Psoas muscle (tissue), 8 donors: Measurements from ENCODE around the gene DET1. TPM values are rescaled to one million over a fixed set of nuclear protein-coding genes. Genes with fewer than 3 reads are reported as not detected.

Source experiments
- ATAC-seq, 4 donors: fragments of 200-7000 bp; cut with Tn5 transposase; one replicate each; pipeline ENCODE4 v1.9.1; 2020; ENCODE audit warnings: moderate library complexity in 3 of 4, mild to moderate bottlenecking in 2 of 4
- DNase-seq, 2 donors: peaks; one replicate each; pipeline ENCODE4 v3.0.0-alpha.2; 2020
- H3K27ac ChIP-seq: fragments of 200-600 bp; one replicate; pipeline ENCODE4 v1.8.0; 2022
- H3K27me3 ChIP-seq, 3 donors: fragments of 200-600 bp in 1 of 3; one replicate each; pipeline versions ENCODE4 v1.6.1 to v1.8.0; 2013 to 2022; ENCODE audit warnings: low read length in 2 of 3, mild to moderate bottlenecking in 2 of 3, moderate library complexity in 1 of 3; ENCODE audit not compliant: insufficient read depth in 3 of 3
- H3K36me3 ChIP-seq, 2 donors: fragments of 200-600 bp in 1 of 2; one replicate each; pipeline versions ENCODE4 v1.6.1 to v1.8.0; 2013 to 2022; ENCODE audit warnings: low read depth in 1 of 2, mild to moderate bottlenecking in 1 of 2, moderate library complexity in 1 of 2; ENCODE audit not compliant: insufficient read depth in 1 of 2
- H3K4me1 ChIP-seq: fragments of 200-600 bp; one replicate; pipeline ENCODE4 v1.8.0; 2022
- H3K4me3 ChIP-seq: fragments of 200-600 bp; one replicate; pipeline ENCODE4 v1.8.0; 2022; ENCODE audit warnings: mild to moderate bottlenecking
- H3K9me3 ChIP-seq: fragments of 200-600 bp; one replicate; pipeline ENCODE4 v1.8.0; 2022
- WGBS, 3 donors: extraction: QIAGEN DNeasy Blood & Tissue Kit; methylation state at CpG; one replicate each; pipeline versions ENCODE4 v1.1.6 to v1.1.7; 2013; 5-methylcytosine and 5-hydroxymethylcytosine counted together
- intact Hi-C, 2 donors: fragments of 100-400 bp; cut with DNase I; formaldehyde crosslinking; loops; one replicate each; pipeline versions ENCODE4 v1.11.0 to v1.14.2; 2022
- polyA plus RNA-seq, 3 donors: library from polyadenylated mRNA; stranded (reverse); fragments of 200-250 nt; gene quantifications; one replicate each; pipeline ENCODE4 v1.2.3, GENCODE V29; 2013
- total RNA-seq, 4 donors: library from RNA; stranded (reverse); fragmentation: NEBNext Ultra II Directional in 2 of 4; extraction: Animal tissue kit (Norgen Biotek cat#: 25700) in 2 of 4; gene quantifications; one replicate each; pipeline versions ENCODE4 v1.2.1 to v1.2.4, GENCODE V29; 2021 to 2023
- TF ChIP-seq, protein P1 (sequence below): fragments of 200-600 bp; IDR thresholded peaks from one replicate; pipeline ENCODE4 v1.8.0; 2022; ENCODE audit warnings: antibody characterized with exemption
- donor health status: healthy with polysubstance abuse.
- donor health status: DM: no; HTN: no; CAD: no; lungs with moderate emphysema.
- donor health status: Bipolar disorder and iron deficiency.
- donor health status: healthy.
- donor health status: DM: yes; HTN: yes; CAD: no.
- donor health status: DM: no; HTN: no; CAD: no.
- donor health status: DM: no; HTN: no; CAD: no.
- donor health status: DM: yes; HTN: yes; CAD: no.

DET1 gene
- total and polyA plus RNA-seq, 7 donors: 3.9 to 13.3 (median 7.0) TPM

DNA sequence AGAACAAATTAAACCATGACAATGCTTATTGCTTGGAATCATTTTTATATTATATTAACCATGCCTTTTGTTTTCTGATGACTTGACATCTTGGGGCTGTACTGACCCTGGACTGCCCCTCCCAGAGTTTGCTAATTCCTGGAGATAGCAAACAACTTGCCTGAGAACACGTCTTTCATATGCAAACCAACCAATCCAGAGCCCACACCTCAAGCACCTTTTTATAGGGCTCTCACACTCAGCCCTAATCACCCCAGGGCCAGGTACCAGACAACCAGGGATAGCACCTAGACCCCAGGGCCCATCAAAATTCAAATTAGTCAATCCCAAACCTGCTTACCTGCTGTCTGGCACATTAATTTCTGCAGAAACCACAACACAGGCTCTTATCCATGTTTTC, 42.0 kb downstream of the DET1 start:
- Histone ChIP-seq H3K36me3 (peaks cover 8 to 78% of the 10 kb centered on the region in 2 donors), H3K4me3 (no peak overlapping the region), H3K9me3 (no peaks in the 10 kb centered on the region), H3K27me3 (no peaks in the 10 kb centered on the region), H3K27ac (no peak overlapping the region), H3K4me1 (no peaks in the 10 kb centered on the region)
- TF ChIP-seq, protein P1, sequence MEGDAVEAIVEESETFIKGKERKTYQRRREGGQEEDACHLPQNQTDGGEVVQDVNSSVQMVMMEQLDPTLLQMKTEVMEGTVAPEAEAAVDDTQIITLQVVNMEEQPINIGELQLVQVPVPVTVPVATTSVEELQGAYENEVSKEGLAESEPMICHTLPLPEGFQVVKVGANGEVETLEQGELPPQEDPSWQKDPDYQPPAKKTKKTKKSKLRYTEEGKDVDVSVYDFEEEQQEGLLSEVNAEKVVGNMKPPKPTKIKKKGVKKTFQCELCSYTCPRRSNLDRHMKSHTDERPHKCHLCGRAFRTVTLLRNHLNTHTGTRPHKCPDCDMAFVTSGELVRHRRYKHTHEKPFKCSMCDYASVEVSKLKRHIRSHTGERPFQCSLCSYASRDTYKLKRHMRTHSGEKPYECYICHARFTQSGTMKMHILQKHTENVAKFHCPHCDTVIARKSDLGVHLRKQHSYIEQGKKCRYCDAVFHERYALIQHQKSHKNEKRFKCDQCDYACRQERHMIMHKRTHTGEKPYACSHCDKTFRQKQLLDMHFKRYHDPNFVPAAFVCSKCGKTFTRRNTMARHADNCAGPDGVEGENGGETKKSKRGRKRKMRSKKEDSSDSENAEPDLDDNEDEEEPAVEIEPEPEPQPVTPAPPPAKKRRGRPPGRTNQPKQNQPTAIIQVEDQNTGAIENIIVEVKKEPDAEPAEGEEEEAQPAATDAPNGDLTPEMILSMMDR: no peak
- intact Hi-C loops: no loop called here
- ATAC-seq: no peak
- DNase-seq: no peak
- WGBS, 3 donors: 92 to 100% (median 94%) methylated on average over 1 of the region's 1 CpG

DNA sequence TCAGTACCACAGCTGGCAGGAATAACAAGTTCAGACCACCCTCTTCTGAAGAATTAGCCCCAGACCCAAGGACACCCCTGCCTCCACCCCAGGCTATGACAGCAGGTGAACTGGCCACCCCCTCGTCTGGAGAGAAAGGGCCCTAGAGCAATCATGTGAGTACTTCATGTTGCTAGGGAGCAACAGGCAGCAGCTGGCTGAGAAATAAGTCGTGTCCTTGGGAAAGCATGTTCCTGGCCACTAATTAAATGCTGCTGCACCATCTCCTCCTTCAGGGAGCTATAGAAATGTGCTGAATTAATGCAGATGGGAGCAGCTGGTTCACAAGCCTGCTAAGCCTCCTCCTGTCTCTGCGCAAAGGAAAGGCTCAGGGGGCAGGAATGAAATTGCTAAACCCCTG, 47.5 kb downstream of the DET1 start:
- Histone ChIP-seq H3K36me3 (peaks cover 0 to 32% of the 10 kb centered on the region in 2 donors), H3K4me1 (no peaks in the 10 kb centered on the region), H3K9me3 (no peaks in the 10 kb centered on the region), H3K27me3 (no peaks in the 10 kb centered on the region), H3K4me3 (no peak overlapping the region), H3K27ac (no peak overlapping the region)
- TF ChIP-seq, protein P1: no peak
- no peak for DNase-seq
- intact Hi-C loops: no loop called here
- 64 to 69% (median 65%) methylated on average over 3 of the region's 3 CpGs for WGBS, 3 donors
- no peak for ATAC-seq

DNA sequence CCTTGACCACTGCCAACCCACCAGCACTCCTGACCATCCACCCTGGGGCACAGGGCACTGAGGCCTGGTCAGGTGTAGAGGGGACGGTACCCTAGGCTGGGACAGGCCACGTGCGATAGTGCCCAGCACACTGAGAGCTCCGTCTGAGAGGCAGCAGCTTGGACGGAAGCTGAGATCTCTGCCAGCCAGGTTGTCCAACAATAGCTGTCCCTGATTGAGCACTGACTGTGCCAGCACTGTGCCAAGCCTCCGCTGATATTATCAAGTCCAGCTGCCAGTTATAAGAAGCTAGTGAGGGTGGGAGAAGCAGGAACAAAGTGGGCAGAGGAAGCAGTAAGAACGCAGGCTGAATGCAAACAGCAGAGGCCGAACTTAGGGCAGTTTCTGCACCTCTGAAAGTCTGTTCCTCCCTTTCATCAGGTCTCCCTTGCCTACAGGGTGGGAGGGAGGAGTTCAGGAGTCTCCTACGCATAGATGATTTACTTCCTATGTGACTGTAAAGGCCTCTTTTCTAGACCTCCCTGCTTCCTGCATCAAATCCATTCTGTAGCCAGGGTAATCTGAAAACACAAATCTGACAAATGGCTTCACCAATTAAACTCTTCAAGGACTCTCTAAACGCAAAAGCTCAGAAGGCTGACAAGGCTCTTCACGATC, 49.2 kb downstream of the DET1 start:
- DNase-seq: no peak
- ATAC-seq: peak in 1 of 4 donors; percentile 48

DNA sequence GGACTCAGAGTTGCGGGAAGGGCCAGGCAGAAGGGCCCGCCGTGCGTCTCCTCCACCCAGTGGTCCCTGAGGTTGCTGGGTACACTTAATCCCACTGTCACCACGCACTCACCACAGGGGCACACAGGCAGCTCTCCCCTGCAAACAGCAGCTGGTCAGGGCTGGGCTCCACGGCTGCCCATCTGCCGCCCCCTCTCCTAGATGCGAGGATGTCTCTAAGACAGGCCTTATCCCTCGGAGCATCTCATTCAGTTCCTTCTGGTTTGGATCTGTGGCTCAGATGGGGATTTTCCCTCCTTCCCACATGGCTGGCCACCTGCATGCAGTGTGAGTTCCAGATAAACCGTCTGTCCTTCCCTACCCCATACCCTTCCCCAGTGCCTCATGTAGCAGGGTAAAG, 52.6 kb downstream of the DET1 start:
- Histone ChIP-seq H3K4me1 (no peaks in the 10 kb centered on the region), H3K27ac (no peak overlapping the region), H3K36me3 (peaks cover 0 to 14% of the 10 kb centered on the region in 2 donors), H3K27me3 (no peaks in the 10 kb centered on the region), H3K9me3 (no peaks in the 10 kb centered on the region), H3K4me3 (no peak overlapping the region)
- intact Hi-C loops: no loop called here
- peak in 1 of 4 donors; percentile 38 for ATAC-seq
- WGBS, 3 donors: 67 to 84% (median 71%) methylated on average over 10 of the region's 10 CpGs
- TF ChIP-seq, protein P1: no peak
- DNase-seq: no peak

More for the DNA sequence above, 49.2 kb downstream of the DET1 start:
- Histone ChIP-seq H3K4me1 (no peaks in the 10 kb centered on the region), H3K27me3 (no peaks in the 10 kb centered on the region), H3K27ac (no peak overlapping the region), H3K9me3 (no peaks in the 10 kb centered on the region), H3K4me3 (no peak overlapping the region), H3K36me3 (peaks cover 0 to 20% of the 10 kb centered on the region in 2 donors)
- 65 to 77% (median 70%) methylated on average over 11 of the region's 11 CpGs for WGBS, 3 donors
- TF ChIP-seq, protein P1: no peak
- intact Hi-C loops: no loop called here

DNA sequence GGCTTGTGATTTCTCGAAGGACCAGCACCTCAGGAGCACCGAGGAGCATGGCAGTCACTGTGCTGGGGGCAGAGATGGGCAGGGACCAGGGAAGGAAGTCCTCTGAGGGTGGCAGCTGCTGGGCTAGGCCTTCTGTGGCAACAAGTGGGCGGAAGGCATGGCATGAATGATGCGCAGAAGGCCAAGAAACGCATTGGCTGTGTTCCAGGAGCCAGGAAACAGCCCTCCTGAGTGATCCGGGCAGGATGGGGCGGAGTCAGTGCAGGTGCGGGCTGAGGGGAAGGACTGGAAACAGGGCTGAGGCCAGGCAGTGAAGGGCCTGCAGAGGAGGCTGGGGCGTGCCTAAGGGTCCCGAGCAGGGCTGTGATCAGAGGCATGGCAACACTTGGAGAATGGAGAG, 55.3 kb downstream of the DET1 start:
- intact Hi-C loops: no loop called here
- H3K4me3 ChIP-seq: no peak overlapping the region
- no peaks in the 10 kb centered on the region for H3K27me3 ChIP-seq
- H3K9me3 ChIP-seq: no peaks in the 10 kb centered on the region
- TF ChIP-seq, protein P1: no peak
- WGBS, 3 donors: 57 to 60% (median 58%) methylated on average over 10 of the region's 10 CpGs
- H3K4me1 ChIP-seq: no peaks in the 10 kb centered on the region
- no peak overlapping the region for H3K27ac ChIP-seq
- DNase-seq: no peak
- no peak for ATAC-seq
- H3K36me3 ChIP-seq: peaks cover 0 to 11% of the 10 kb centered on the region in 2 donors
